ENCODE measurements around the gene DHFR2.
"Not testable (repeated sequence)": the region's sequence is repeated elsewhere in the genome, so short reads cannot be mapped to it uniquely, and the experiment has no call there.

DHFR2 gene

DNA sequence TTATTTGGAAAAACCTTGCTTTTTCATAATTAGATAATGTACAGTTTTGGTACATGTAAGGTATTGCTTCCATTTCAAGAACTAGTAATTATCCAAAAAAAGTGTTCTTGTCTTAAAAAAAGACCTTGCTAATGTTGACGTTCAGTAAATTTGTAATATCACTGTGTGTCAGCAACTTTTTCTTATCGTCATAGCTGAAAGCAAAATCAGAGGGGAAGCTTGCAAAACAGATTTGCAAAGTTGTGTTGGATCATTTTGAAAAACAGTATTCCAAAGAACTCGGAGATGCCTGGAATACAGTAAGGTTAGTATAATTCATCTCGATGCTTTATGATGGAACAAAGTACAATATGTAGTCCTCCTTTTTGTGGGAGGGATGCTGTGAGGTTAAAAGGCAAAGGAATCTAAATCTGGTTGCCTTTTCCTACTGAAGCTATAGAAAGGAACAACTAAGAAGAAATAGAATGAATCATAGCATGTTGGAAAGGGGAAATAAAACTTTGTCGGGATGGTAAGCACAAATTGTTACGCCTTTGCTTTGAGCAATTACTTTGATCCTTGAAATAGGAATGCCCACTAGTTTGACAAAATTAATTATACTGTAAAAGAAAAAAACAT is 1.6 kb upstream of the DHFR2 start:
- DNase-seq: no peak

DNA sequence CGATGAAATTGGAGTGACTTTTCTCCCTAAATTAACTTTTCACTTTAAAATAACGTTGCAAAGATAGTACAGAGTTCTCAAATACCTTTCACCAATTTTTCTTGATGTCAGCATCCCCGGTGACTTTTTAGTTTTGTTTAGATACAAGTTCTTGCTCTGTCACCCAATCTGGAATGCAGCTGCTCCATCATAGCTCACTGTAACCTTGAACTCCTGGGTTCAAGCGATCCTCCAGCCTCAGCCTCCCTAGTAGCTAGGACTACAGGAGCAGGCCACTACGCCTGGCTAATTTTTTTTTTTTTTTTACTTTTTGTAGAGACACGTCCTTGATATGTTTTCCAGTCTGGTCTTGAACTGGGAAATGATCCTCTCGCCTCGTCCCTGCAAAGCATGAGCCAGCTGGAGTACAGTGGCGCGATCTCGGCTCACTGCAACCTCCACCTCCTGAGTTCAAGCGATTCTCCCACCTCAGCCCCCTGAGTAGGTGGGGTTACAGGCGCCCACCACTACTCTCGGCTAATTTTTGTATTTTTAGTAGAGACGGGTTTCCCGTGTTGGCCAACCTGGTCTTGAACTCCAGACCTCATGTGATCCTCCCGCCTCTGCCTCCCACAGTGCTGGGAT is 892 bp upstream of the DHFR2 start:
- DNase-seq: no peak

DNA sequence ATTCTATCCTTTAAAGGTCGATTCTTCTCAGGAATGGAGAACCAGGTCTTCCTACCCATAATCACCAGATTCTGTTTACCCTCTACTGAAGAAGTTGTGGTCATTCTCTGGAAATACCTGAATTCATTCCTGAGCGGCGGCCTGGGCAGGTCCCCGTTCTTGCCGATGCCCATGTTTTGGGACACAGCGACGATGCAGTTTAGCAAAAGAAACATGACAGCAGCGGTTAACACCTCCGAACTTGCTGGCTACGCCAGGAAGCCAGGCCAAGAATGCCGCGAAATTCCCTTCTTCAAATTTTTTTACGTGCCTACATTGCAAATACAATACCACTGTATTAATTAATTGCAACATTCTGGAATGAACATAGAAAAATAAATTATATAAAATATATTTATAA is 1.4 kb downstream of the DHFR2 start:
- no peak for DNase-seq

DNA sequence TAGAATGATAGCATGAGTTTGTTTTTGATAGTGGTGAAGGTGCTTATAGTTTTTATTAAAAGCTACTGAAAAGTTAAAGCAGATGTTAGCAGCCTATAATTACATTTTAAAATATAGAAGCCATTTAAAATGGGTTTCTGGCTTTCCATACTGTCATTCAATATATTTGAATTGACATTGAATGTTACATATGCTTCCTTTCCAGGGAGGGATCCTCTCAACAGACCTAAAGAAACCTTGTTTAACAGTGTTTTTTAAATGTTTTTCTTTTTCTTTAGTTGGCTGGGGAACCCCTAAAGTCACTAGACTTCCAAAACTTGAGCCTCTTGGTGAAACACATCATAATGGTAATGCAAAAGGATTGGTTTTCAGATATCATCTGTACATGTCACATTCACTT is 12.2 kb downstream of the DHFR2 start:
- DNase-seq: no peak

DNA sequence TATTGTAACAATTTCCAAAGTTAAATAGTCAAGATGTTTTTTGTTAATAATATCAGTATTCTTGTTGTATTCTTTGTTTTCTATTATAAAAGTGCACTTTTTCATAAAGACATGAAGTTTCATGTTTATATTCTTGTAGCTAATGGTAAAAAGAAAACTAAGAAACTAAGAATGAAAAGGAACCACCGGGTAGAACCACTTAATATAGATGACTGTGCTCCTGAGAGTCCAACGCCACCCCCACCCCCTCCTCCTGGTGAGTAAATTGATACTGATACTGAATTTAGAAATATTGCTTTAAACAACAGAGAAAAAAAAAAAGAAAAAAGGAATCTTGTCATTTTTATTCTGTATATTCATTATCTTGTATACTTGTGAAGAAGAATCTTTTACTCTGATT is 13.4 kb downstream of the DHFR2 start:
- DNase-seq: no peak

DNA sequence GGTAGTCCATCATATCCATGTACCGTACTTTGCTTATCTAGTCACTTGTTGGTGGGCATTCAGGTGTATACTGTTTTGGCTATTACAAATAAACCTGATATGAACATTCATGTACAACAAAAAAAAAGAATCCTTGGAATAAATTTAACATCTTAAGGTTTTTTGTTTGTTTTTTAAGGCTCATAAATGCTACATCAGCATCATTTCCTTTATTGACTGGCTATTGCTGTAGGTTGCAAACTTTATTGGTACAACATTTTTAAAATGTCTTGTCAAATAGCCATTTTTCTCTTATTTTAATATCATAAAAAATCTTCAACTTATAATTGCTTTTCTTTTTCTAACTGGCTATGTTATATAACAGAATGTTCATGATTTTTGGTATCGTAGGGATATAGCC is 16.2 kb downstream of the DHFR2 start:
- DNase-seq: no peak

DNA sequence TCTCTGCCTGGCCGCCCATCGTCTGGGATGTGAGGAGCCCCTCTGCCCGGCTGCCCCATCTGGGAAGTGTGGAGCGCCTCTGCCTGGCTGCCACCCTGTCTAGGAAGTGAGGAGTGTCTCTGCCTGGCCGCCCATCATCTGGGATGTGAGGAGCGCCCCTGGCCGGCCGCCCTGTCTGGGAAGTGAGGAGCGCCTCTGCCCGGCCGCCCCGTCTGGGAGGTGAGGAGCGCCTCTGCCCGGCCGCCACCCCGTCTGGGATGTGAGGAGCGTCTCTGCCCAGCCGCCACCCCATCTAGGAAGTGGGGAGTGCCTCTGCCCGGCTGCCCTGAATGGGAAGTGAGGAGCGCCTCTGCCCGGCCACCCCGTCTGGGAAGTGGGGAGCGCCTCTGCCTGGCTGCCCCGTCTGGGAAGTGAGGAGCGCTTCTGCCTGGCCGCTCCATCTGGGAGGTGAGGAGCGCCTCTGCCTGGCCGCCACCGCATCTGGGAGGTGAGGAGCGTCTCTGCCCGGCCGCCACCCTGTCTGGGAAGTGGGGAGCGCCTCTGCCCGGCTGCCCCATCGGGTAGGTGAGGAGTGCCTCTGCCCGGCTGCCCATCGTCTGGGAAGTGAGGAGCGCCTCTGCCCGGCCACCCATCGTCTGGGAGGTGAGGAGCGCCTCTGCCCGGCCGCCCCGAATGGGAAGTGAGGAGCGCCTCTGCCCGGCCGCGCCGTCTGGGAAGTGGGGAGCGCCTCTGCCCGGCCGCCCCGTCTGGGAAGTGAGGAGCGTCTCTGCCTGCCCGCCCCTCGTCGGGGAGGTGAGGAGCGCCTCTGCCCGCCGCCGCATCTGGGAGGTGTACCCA is 18.4 kb downstream of the DHFR2 start:
- DNase-seq: not testable (repeated sequence)

DNA sequence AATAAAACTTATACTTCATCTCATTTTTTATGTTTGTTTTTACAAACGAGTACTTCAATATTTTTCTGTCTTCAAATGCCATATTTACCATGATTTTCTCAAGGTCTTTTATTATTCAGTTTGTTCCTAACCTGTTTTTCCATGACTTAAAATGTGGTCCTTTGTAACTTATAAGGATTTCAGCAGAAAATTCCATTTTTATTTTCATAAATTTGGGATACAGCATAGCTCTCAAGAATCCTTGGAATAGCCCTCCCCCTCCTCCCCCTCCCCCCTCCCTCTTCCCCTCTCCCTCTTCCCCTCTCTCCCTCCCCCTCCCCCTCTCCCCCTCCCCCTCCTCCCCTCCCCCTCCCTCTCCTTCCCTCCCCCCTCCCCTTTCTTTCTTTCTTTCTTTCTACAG is 19.4 kb downstream of the DHFR2 start:
- no peak for DNase-seq

DNA sequence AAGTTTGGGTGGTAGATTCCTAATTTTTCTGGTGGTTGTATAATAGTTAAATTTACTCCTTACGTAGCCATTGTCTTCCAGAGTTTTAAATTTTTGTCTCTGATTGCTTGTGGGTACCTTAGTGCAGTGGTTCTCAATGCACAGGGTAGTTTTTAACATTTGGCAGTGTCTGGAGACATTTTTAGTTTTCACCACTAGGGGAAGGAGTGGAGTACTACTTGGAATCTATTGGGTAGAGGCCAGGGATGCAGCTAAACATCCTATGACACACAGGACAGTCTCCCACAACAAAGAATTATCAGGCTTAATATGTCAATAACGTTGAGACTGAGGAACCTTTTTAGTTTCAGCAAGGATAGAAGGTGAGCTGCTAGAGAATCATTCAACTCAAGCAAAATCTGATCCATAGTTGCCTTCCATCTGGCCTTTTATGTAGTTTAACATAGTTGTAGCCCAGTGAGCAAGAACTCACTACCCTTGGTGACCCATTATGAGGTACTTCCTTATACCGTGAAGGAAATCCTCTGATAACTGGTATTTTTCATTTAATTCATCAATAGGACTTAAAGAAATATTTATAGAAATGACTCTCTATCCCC is 25.7 kb downstream of the DHFR2 start:
- no peak for DNase-seq

DNA sequence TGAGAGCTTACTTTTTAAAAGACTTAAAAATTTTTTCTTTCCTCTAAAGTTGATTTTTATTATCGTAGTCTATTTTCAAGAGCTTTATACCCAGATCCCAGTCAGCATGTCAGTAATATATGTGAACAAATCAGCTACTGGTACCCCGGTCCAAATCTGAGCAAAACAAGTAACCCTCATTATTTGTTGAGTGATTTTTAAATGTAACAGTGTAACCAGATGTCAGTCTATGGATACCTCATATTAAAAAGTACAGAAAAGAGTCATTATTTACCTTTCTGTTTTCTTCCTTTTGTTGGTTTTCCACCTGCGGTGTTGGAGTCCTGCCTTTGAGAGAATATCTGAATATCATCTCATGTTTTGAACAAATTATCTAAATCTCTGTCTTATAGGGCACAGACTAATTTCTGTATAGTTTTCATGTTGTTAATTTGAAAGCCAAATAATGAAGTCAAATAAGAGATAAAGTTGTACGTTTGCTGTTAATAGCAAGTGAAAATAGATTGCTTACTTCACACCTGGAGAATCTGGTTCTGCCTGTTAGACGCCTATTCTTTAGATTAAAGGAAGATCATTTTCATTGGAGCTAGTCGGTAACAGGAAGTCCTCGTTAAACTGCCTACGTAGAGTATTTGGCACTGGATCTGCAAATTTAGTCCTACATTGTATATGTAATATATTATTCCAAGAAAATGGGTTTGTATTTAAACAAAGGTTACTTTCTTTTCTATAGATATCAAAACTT is 34.5 kb downstream of the DHFR2 start, which contains the start of gene STX19:
STX19 (minus strand) TSS at position 505 of the 745 bp plus-strand sequence. CDS start 13,328 bp downstream, outside the sequence.
- DNase-seq: no peak

DNA sequence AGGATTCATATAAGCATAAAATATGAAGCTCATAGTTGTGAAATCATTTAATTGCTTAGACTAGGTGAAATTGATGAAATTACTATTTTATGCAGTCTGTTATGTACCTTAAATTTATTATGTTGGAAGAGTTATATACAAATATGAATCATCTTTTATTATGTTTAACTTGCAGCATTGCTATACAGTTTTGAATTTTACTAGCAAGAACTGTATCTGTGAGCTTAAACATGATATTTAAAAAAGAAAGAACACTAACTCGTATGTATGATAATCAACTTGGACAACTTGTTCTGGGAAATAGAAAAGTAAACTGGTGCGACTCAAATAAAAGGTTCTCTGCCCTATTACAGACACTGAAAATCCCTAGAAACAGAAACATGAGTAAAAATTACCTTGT is 36.1 kb downstream of the DHFR2 start:
- no peak for DNase-seq

DNA sequence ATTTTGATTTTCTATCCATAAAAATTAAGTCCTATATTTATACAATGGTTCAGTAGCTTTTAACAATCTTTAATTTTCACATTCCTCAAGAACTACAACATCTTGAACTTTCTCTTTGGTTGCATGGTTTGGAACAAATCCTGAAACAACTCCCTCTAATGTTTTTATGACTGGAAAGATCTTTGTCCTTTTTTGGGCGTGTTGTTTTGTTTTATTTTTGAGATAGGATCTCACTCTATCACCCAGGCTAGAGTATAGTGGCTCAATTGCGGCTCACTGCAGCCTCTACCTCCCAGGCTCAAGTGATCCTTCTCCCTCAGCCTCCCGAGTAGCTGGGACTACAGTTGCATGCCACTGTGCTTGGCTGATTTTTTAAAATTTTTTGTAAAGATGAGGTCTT is 38.3 kb downstream of the DHFR2 start:
- no peak for DNase-seq

DNA sequence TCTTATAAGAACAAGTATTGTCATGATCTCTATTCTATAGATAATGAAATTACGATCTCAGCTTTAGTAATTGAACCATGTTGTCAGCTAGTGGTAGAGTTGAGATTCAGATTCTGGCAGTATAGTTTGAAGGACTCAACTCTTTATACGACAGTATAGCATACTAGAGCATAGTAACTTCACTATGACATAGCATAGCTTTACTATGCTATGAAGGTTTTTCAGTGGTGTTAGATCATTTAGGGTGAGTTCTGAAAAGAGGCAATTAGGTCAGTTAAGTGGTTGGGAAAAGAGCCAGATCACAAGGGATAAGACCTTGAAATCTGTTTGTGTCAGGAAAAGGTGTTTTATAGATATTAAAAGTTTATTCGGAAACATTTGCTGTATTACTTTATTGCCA is 42.4 kb downstream of the DHFR2 start:
- DNase-seq: no peak

DNA sequence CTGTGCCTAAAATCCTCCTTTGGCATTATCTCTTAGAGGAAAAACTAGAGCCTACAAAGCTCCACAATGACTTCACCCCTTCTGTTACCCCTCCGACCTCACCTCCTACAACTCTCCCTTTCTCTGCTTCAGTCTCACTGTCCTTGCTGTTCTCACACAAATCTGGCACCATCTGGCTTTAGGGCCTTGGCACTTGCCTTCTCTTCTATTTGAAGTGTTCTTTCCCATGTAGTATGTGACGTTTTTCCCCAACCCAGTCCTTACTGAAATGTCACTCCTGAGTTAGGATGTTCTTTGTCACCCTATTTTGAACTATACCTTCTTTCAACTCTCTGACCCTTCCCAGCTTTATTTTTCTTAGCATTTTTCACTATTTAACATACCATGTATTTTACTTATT is 43.1 kb downstream of the DHFR2 start:
- no peak for DNase-seq

DNA sequence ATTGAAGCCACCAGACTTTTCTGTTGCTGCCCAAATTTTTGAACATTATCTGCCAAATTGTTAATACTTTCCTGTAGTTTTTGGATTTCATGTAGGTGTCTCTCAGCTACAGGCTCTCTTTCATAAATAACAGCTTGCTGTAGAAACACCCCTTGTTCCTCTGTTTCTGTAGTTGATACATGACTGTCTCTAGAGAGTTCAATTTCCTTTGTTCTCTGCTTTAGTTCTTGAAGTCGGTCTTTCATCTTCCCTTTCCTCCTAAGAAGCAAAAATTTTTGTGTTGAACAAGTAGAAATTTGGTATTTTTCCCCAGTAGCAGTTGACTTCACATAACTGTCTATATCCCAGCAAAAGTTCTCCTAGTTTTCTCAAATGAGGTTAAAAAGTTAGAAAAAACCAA is 47.7 kb downstream of the DHFR2 start:
- DNase-seq: no peak

DNA sequence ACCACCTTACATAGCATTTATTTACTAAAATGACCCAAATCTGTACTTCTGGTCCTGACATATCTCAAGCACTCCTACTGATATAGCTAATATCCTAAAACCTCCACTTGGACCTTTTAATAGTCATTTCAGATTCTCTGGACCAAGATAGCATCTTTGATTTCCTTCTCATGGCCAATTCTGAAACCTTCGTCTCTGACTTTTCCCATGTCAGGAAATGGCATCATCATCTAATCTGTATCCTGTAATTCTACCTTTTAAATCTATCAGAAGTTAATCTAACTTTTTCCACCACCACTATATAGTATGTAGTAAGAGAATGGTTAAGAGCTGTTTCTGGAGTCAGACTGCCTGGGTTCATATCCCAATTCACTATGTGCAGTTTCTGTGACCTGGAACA is 50.5 kb downstream of the DHFR2 start:
- no peak for DNase-seq

DNA sequence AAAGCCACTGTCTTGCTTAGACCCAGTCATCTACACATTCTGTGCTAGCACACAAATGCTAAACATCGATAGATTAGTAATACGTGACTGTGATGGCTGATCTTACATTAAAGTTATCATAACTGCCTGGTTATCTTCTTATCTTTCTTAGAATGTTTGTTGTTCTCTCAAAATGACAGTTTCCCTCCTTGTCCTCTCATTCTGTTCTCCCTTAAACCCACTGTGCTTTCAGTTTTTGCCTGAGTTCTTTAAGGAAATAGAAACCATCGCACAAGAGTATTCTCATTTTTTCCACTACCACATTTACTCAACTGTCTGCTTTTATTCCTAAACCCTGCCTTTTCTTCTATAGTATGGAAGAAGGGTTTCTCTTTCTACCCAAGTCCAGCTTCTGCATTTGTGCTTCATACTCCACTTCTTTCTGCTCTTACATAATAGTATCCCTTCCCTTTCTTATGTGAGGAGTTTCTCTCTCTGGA is 51.4 kb downstream of the DHFR2 start:
- DNase-seq: no peak

DNA sequence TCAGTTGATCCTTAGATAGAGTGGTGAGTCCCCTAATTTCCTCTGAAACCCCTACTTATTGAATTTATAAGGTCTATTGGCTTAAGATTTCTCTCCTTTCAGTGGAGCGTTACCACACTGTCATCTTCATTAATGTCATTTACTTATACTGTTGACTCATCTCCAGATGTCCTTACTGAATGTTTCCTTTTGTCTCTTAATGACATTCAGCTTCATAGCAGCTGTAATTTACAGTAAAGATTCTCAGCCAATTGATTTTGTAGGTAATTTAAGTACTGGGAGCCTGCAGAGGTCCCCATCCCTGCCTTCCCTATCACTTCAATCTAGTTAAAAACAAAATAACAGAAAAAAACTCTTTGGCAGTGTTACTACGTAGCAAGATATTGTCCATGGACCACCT is 53.1 kb downstream of the DHFR2 start:
- no peak for DNase-seq

DNA sequence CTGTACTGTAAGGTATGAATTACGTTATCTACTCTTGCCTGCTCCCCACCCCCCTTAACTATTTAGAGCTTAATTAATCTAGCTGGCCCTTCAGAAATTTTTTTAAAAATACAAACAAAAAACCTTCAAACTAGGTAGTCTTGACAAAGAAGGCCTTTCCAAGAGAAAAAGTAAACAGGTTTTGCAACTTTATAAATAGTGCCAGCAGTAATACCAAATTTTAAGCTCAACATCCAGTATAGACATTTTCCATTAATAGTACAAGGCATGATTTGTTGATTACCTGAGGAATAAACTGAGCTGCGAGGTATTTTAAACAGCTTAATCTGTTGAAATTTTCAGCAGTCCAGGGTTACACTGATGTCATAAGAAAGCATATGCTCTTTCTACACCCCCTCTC is 54.5 kb downstream of the DHFR2 start:
- DNase-seq: no peak

Measured in NCI-H526 treated with DMSO at 0.1 percent for 48 hours (cell line).